SJSA1 (cell line): ENCODE measurements around the gene FADS2. TPM values are rescaled to one million over a fixed set of nuclear protein-coding genes. Genes with fewer than 3 reads are reported as not detected.

ENCODE experiments used
- DNase-seq, 2 experiments: peaks; one replicate each; pipeline ENCODE4 v3.0.0-alpha.2; 2015 to 2020; ENCODE audit warnings: low spot score in 2 of 2, low read depth in 1 of 2
- H3K27ac ChIP-seq: fragments of 250-450 bp; sonication (Bioruptor Pico); 2 replicates; pipeline ENCODE4 v1.5.1; 2020; ENCODE audit warnings: mild to moderate bottlenecking, moderate library complexity
- H3K27me3 ChIP-seq: fragments of 250-450 bp; sonication (Bioruptor Pico); replicated peaks from 2 replicates; pipeline ENCODE4 v1.5.1; 2020; ENCODE audit warnings: mild to moderate bottlenecking, moderate library complexity
- H3K36me3 ChIP-seq: fragments of 250-450 bp; sonication (Bioruptor Pico); 2 replicates; pipeline ENCODE4 v1.5.1; 2020; ENCODE audit warnings: mild to moderate bottlenecking
- H3K4me1 ChIP-seq: fragments of 250-450 bp; sonication (Bioruptor Pico); replicated peaks from 2 replicates; pipeline ENCODE4 v1.6.1; 2021; ENCODE audit warnings: mild to moderate bottlenecking
- H3K4me3 ChIP-seq: fragments of 250-450 bp; sonication (Bioruptor Pico); 2 replicates; pipeline ENCODE4 v1.5.1; 2020; ENCODE audit warnings: mild to moderate bottlenecking
- H3K9me3 ChIP-seq: fragments of 250-450 bp; sonication (Bioruptor Pico); replicated peaks from 2 replicates; pipeline ENCODE4 v1.5.1; 2020; ENCODE audit warnings: mild to moderate bottlenecking
- total RNA-seq: library from RNA; depleted of rRNA; stranded (reverse); fragments of >200 nt; shearing (Covaris generic); gene quantifications from 2 replicates; pipeline ENCODE4 v1.2.3, GENCODE V29; 2014

FADS2 gene
- total RNA-seq, 1 experiment from 2014 or later = 8.5 TPM

- no peaks in the 10 kb centered on the region for H3K4me1 ChIP-seq
- H3K4me3 ChIP-seq = no peak overlapping the region
- H3K27ac ChIP-seq = no peak overlapping the region
- H3K36me3 ChIP-seq = no peaks in the 10 kb centered on the region
- no peaks in the 10 kb centered on the region for H3K9me3 ChIP-seq
- H3K27me3 ChIP-seq = no peaks in the 10 kb centered on the region
- no peak for DNase-seq
These were observed 25.6 kb downstream of the FADS2 start for GRCh38 chr11:61853698-61854169.

GRCh38 chr11:61854206-61854895 lies 26.3 kb downstream of the FADS2 start:
- no peak overlapping the region for H3K4me3 ChIP-seq
- H3K4me1 ChIP-seq = no peaks in the 10 kb centered on the region
- H3K9me3 ChIP-seq = no peaks in the 10 kb centered on the region
- no peaks in the 10 kb centered on the region for H3K36me3 ChIP-seq
- no peak for DNase-seq
- H3K27ac ChIP-seq = no peak overlapping the region
- H3K27me3 ChIP-seq = no peaks in the 10 kb centered on the region

GRCh38 chr11:61854966-61855714 lies 27.0 kb downstream of the FADS2 start:
- Histone ChIP-seq H3K9me3 (no peaks in the 10 kb centered on the region), H3K36me3 (no peaks in the 10 kb centered on the region), H3K4me3 (no peak overlapping the region), H3K4me1 (no peaks in the 10 kb centered on the region), H3K27ac (no peak overlapping the region), H3K27me3 (no peaks in the 10 kb centered on the region)
- no peak for DNase-seq

GRCh38 chr11:61855939-61856680 lies 28.0 kb downstream of the FADS2 start:
- DNase-seq = no peak
- no peak overlapping the region for H3K4me3 ChIP-seq
- H3K4me1 ChIP-seq = no peaks in the 10 kb centered on the region
- H3K36me3 ChIP-seq = no peaks in the 10 kb centered on the region
- no peaks in the 10 kb centered on the region for H3K9me3 ChIP-seq
- no peaks in the 10 kb centered on the region for H3K27me3 ChIP-seq
- no peak overlapping the region for H3K27ac ChIP-seq

- H3K9me3 ChIP-seq = no peaks in the 10 kb centered on the region
- no peak for DNase-seq
- H3K27ac ChIP-seq = no peak overlapping the region
- no peaks in the 10 kb centered on the region for H3K36me3 ChIP-seq
- H3K27me3 ChIP-seq = no peaks in the 10 kb centered on the region
- H3K4me1 ChIP-seq = no peaks in the 10 kb centered on the region
- no peak overlapping the region for H3K4me3 ChIP-seq
These were observed 32.2 kb downstream of the FADS2 start for GRCh38 chr11:61860054-61860903.

GRCh38 chr11:61861634-61862033 lies 33.5 kb downstream of the FADS2 start:
- H3K4me1 ChIP-seq = no peaks in the 10 kb centered on the region
- DNase-seq = no peak
- H3K36me3 ChIP-seq = no peaks in the 10 kb centered on the region
- H3K27ac ChIP-seq = no peak overlapping the region
- no peaks in the 10 kb centered on the region for H3K9me3 ChIP-seq
- H3K27me3 ChIP-seq = no peaks in the 10 kb centered on the region
- no peak overlapping the region for H3K4me3 ChIP-seq

GRCh38 chr11:61862714-61863547 lies 34.8 kb downstream of the FADS2 start:
- Histone ChIP-seq H3K4me1 (no peaks in the 10 kb centered on the region), H3K4me3 (no peak overlapping the region), H3K36me3 (no peaks in the 10 kb centered on the region), H3K27me3 (no peaks in the 10 kb centered on the region), H3K27ac (no peak overlapping the region), H3K9me3 (no peaks in the 10 kb centered on the region)
- no peak for DNase-seq

GRCh38 chr11:61863548-61864081 lies 35.5 kb downstream of the FADS2 start:
- Histone ChIP-seq H3K4me3 (no peak overlapping the region), H3K27me3 (no peaks in the 10 kb centered on the region), H3K4me1 (no peaks in the 10 kb centered on the region), H3K9me3 (no peaks in the 10 kb centered on the region), H3K27ac (no peak overlapping the region), H3K36me3 (no peaks in the 10 kb centered on the region)
- DNase-seq = no peak

GRCh38 chr11:61864814-61865775 lies 37.0 kb downstream of the FADS2 start:
- H3K4me3 ChIP-seq = no peak overlapping the region
- no peak for DNase-seq
- H3K36me3 ChIP-seq = no peaks in the 10 kb centered on the region

GRCh38 chr11:61866231-61866957 lies 38.3 kb downstream of the FADS2 start:
- Histone ChIP-seq H3K27me3 (no peaks in the 10 kb centered on the region), H3K36me3 (no peaks in the 10 kb centered on the region), H3K4me1 (peaks cover 5% of the 10 kb centered on the region), H3K9me3 (no peaks in the 10 kb centered on the region), H3K4me3 (no peak overlapping the region), H3K27ac (no peak overlapping the region)
- no peak for DNase-seq

More at GRCh38 chr11:61864814-61865775, 37.0 kb downstream of the FADS2 start:
- no peaks in the 10 kb centered on the region for H3K4me1 ChIP-seq
- H3K27me3 ChIP-seq = no peaks in the 10 kb centered on the region
- H3K27ac ChIP-seq = no peak overlapping the region
- no peaks in the 10 kb centered on the region for H3K9me3 ChIP-seq

GRCh38 chr11:61866958-61867343 lies 38.9 kb downstream of the FADS2 start:
- no peaks in the 10 kb centered on the region for H3K36me3 ChIP-seq
- DNase-seq = no peak
- peaks cover 6% of the 10 kb centered on the region for H3K4me1 ChIP-seq
- H3K27me3 ChIP-seq = no peaks in the 10 kb centered on the region
- H3K4me3 ChIP-seq = no peak overlapping the region
- H3K9me3 ChIP-seq = no peaks in the 10 kb centered on the region
- no peak overlapping the region for H3K27ac ChIP-seq
